Liver (tissue), 9 donors: ENCODE measurements around the gene TWSG1. TPM values are rescaled to one million over a fixed set of nuclear protein-coding genes. Genes with fewer than 3 reads are reported as not detected.

Source experiments
- DNase-seq: peaks from one replicate; pipeline ENCODE4 v3.0.0-alpha.2; 2017; ENCODE audit warnings: low spot score
- H3K27ac ChIP-seq, 2 donors: one replicate each; pipeline ENCODE4 v1.7.0; 2013; ENCODE audit warnings: inconsistent platforms in 2 of 2, low read length in 2 of 2, control low read depth in 1 of 2, low read depth in 1 of 2, mild to moderate bottlenecking in 1 of 2
- H3K27me3 ChIP-seq, 4 donors: one replicate each; pipeline versions ENCODE4 v1.6.1 to v1.7.0; 2013; ENCODE audit warnings: low read length in 3 of 4, inconsistent platforms in 1 of 4, mild to moderate bottlenecking in 1 of 4, moderate library complexity in 1 of 4; ENCODE audit not compliant: control insufficient read depth in 4 of 4, insufficient read depth in 4 of 4
- H3K36me3 ChIP-seq, 4 donors: one replicate each; pipeline versions ENCODE4 v1.6.1 to v1.7.0; 2013; ENCODE audit warnings: low read length in 3 of 4, mild to moderate bottlenecking in 3 of 4, low read depth in 1 of 4, moderate library complexity in 1 of 4; ENCODE audit not compliant: control insufficient read depth in 4 of 4, insufficient read depth in 3 of 4
- H3K4me1 ChIP-seq, 4 donors: one replicate each; pipeline versions ENCODE4 v1.6.1 to v1.7.0; 2013; ENCODE audit warnings: low read length in 3 of 4, mild to moderate bottlenecking in 3 of 4, moderate library complexity in 1 of 4; ENCODE audit not compliant: control insufficient read depth in 4 of 4, insufficient read depth in 4 of 4
- H3K4me3 ChIP-seq, 3 donors: one replicate each; pipeline versions ENCODE4 v1.6.1 to v1.7.0; 2013; ENCODE audit warnings: low read length in 3 of 3, control low read depth in 1 of 3, low read depth in 1 of 3, mild to moderate bottlenecking in 1 of 3
- H3K9ac ChIP-seq, 2 donors: one replicate each; pipeline ENCODE4 v1.7.0; 2013; ENCODE audit warnings: low read length in 2 of 2, mild to moderate bottlenecking in 2 of 2, moderate library complexity in 2 of 2, control low read depth in 1 of 2, low read depth in 1 of 2
- H3K9me3 ChIP-seq, 4 donors: one replicate each; pipeline versions ENCODE4 v1.6.1 to v1.7.0; 2013; ENCODE audit warnings: low read length in 3 of 4; ENCODE audit not compliant: control insufficient read depth in 4 of 4
- CTCF ChIP-seq: fragments of 150-350 bp; IDR thresholded peaks from 2 replicates; pipeline ENCODE4 v1.5.1; 2017; ENCODE audit warnings: improper control_type of control experiment, low read depth, low read length; ENCODE audit not compliant: missing input control
- EGR1 ChIP-seq, 2 donors: IDR thresholded peaks; 2 replicates each; pipeline ENCODE4 v1.6.1; 2016 to 2018; ENCODE audit warnings: antibody characterized with exemption in 2 of 2, low read depth in 2 of 2
- FOXA1 ChIP-seq: IDR thresholded peaks from 2 replicates; pipeline ENCODE4 v1.6.1; 2016; ENCODE audit warnings: antibody characterized with exemption
- FOXA2 ChIP-seq: IDR thresholded peaks from 2 replicates; pipeline ENCODE4 v1.6.1; 2016; ENCODE audit warnings: antibody characterized with exemption
- GABPA ChIP-seq, 2 donors: IDR thresholded peaks in 1 of 2; conservative IDR thresholded peaks in 1 of 2; 2 replicates each; pipeline ENCODE4 v1.6.1; 2016; ENCODE audit warnings: antibody characterized with exemption in 2 of 2, mild to moderate bottlenecking in 1 of 2, moderate library complexity in 1 of 2
- HNF4A ChIP-seq, 2 donors: conservative IDR thresholded peaks; 2 replicates each; pipeline ENCODE4 v1.6.1; 2016; ENCODE audit warnings: antibody characterized with exemption in 2 of 2, mild to moderate bottlenecking in 2 of 2
- HNF4G ChIP-seq: IDR thresholded peaks from 2 replicates; pipeline ENCODE4 v1.6.1; 2016; ENCODE audit warnings: antibody characterized with exemption
- JUND ChIP-seq, 2 donors: IDR thresholded peaks; 2 replicates each; pipeline ENCODE4 v1.6.1; 2016; ENCODE audit warnings: antibody characterized with exemption in 2 of 2
- NR2F2 ChIP-seq: IDR thresholded peaks from 2 replicates; pipeline ENCODE4 v1.6.1; 2016; ENCODE audit warnings: antibody characterized with exemption
- RAD21 ChIP-seq, 2 donors: IDR thresholded peaks; 2 replicates each; pipeline ENCODE4 v1.6.1; 2016; ENCODE audit warnings: antibody characterized with exemption in 2 of 2, mild to moderate bottlenecking in 2 of 2
- REST ChIP-seq: IDR thresholded peaks from 2 replicates; pipeline ENCODE4 v1.6.1; 2016; ENCODE audit warnings: antibody characterized with exemption, mild to moderate bottlenecking
- RXRA ChIP-seq, 2 donors: IDR thresholded peaks; 2 replicates each; pipeline ENCODE4 v1.6.1; 2017 to 2018; ENCODE audit warnings: antibody characterized with exemption in 2 of 2, mild to moderate bottlenecking in 1 of 2
- SP1 ChIP-seq: IDR thresholded peaks from 2 replicates; pipeline ENCODE4 v1.6.1; 2018; ENCODE audit warnings: antibody characterized with exemption, mild to moderate bottlenecking
- TAF1 ChIP-seq: conservative IDR thresholded peaks from 2 replicates; pipeline ENCODE4 v1.6.1; 2016; ENCODE audit warnings: antibody characterized with exemption, mild to moderate bottlenecking
- YY1 ChIP-seq: IDR thresholded peaks from 2 replicates; pipeline ENCODE4 v1.6.1; 2016; ENCODE audit warnings: antibody characterized with exemption, mild to moderate bottlenecking
- WGBS: extraction: QIAGEN DNeasy Blood & Tissue Kit; methylation state at CpG from one replicate; pipeline ENCODE4 v1.1.7; 2013; 5-methylcytosine and 5-hydroxymethylcytosine counted together
- polyA plus RNA-seq, 2 donors: library from polyadenylated mRNA; stranded (reverse) in 1 of 2; unstranded in 1 of 2; fragments of 200-250 nt in 1 of 2; fragments of >200 nt in 1 of 2; fragmentation: Nextera tagmentation in 1 of 2; extraction: Ambion mirVana in 1 of 2; gene quantifications; one replicate each; pipeline versions ENCODE4 v1.2.1 to v1.2.3, GENCODE V29; 2013 to 2015
- total RNA-seq, 2 donors: library from RNA; depleted of rRNA; stranded (reverse); fragments of >200 nt; gene quantifications; one replicate each; pipeline ENCODE4 v1.2.3, GENCODE V29; 2014
- TF ChIP-seq, protein P1 (sequence below): IDR thresholded peaks from 2 replicates; pipeline ENCODE4 v1.6.1; 2016; ENCODE audit warnings: antibody characterized with exemption
- TF ChIP-seq, protein P2 (sequence below): IDR thresholded peaks from 2 replicates; pipeline ENCODE4 v1.6.1; 2016; ENCODE audit warnings: antibody characterized with exemption
- donor health status: healthy.
- donor health status: healthy.
- donor health status: healthy.
- donor health status: healthy.
- donor health status: healthy.

The TWSG1 gene
- total and polyA plus RNA-seq, 4 donors = 3.9 to 11.1 (median 5.4) TPM

DNA sequence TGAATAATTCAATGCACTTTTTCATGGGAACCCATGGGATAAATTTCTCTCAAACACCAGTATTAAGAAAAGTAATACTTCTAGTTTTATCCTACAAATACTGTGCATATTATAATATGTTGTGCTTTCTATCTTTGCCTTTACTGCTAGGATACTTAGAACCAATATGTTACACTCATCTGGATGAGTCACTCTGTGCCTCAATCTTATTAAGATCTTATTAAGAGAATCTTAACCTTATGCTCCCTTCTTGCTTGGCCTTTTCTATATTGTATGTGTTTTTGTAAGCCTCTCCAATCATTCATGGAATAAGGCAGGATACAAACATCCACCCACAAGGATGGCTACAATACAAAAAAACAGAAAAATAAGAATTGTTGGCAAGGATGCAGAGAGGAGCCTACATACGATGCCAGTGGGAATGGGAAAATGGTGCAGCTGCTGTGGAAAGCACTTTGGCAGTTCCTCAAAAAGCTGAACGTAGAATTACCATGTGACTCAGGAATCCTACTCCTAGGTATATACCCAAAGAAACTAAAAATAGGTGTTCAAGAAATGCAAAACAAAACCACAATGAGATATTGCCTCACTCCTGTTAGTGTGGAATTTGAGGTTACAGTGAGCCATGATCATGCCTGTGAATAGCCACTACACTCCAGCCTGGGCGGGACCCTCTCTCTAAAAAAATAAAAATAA, 10.7 kb upstream of the TWSG1 start:
- H3K27ac ChIP-seq = no peak overlapping the region
- WGBS = 84% methylated on average over 3 of the region's 3 CpGs
- no peak for DNase-seq
- TF ChIP-seq SP1 (no peak), FOXA1 (no peak), YY1 (no peak), JUND (IDR thresholded peaks at IDR 0.05) (no peak), EGR1 (IDR thresholded peaks at IDR 0.05; ENCODE audit: low read depth in 2 of 2) (no peak)
- TF ChIP-seq, protein P1, sequence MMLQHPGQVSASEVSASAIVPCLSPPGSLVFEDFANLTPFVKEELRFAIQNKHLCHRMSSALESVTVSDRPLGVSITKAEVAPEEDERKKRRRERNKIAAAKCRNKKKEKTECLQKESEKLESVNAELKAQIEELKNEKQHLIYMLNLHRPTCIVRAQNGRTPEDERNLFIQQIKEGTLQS = no peak
- no peak overlapping the region for H3K4me3 ChIP-seq
- H3K9ac ChIP-seq = no peak overlapping the region
- H3K9me3 ChIP-seq = peaks cover 0 to 5% (median 0%) of the 10 kb centered on the region in 4 donors
- no peaks in the 10 kb centered on the region for H3K27me3 ChIP-seq
- no peaks in the 10 kb centered on the region for H3K36me3 ChIP-seq
- no peaks in the 10 kb centered on the region for H3K4me1 ChIP-seq

DNA sequence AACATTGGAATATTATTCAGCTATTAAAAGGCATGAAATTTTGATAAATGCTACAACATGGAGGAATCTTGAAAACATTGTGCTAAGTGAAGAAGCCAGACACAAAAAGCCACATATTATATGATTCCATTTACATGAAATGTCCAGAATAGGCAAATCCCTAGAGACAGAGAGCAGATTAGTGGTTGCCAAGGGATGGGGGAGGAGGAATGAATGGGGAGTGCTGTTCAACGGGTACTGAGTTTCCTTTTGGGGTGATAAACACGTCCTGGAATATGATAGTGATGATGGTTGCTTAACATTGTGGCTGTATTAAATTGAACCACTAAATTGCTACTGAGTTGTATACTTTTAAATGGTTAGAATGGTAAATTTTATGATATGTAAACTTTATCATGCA, 8.9 kb upstream of the TWSG1 start:
- Histone ChIP-seq H3K9ac (no peak overlapping the region), H3K36me3 (no peaks in the 10 kb centered on the region), H3K27me3 (no peaks in the 10 kb centered on the region), H3K27ac (no peak overlapping the region), H3K4me3 (no peak overlapping the region), H3K4me1 (no peaks in the 10 kb centered on the region), H3K9me3 (peaks cover 0 to 6% (median 0%) of the 10 kb centered on the region in 4 donors)
- TF ChIP-seq NR2F2 = no peak
- TF ChIP-seq, protein P1 = no peak
- TF ChIP-seq, protein P2, sequence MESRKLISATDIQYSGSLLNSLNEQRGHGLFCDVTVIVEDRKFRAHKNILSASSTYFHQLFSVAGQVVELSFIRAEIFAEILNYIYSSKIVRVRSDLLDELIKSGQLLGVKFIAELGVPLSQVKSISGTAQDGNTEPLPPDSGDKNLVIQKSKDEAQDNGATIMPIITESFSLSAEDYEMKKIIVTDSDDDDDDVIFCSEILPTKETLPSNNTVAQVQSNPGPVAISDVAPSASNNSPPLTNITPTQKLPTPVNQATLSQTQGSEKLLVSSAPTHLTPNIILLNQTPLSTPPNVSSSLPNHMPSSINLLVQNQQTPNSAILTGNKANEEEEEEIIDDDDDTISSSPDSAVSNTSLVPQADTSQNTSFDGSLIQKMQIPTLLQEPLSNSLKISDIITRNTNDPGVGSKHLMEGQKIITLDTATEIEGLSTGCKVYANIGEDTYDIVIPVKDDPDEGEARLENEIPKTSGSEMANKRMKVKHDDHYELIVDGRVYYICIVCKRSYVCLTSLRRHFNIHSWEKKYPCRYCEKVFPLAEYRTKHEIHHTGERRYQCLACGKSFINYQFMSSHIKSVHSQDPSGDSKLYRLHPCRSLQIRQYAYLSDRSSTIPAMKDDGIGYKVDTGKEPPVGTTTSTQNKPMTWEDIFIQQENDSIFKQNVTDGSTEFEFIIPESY = no peak
- TF ChIP-seq HNF4G = no peak
- TF ChIP-seq YY1 = no peak
- no peak for TF ChIP-seq RXRA (IDR thresholded peaks at IDR 0.05)
- TF ChIP-seq SP1 = no peak
- no peak for TF ChIP-seq RAD21 (IDR thresholded peaks at IDR 0.05)
- no peak for TF ChIP-seq HNF4A (conservative IDR thresholded peaks at IDR 0.05)
- TF ChIP-seq REST = no peak
- no peak for TF ChIP-seq JUND (IDR thresholded peaks at IDR 0.05)
- TF ChIP-seq CTCF = no peak
- TF ChIP-seq GABPA (IDR thresholded peaks at IDR 0.05 in 1 of 2, conservative IDR thresholded peaks at IDR 0.05 in 1 of 2) = no peak
- TF ChIP-seq TAF1 = no peak
- TF ChIP-seq FOXA2 = no peak
- DNase-seq = no peak
- WGBS = 65% methylated on average over 2 of the region's 2 CpGs
